ENCODE measurements around the gene IFRD1. TPM values are rescaled to one million over a fixed set of nuclear protein-coding genes. Genes with fewer than 3 reads are reported as not detected.
A peak's percentile ranks its signal among the peaks of the same experiment; 100 is the strongest.

The IFRD1 gene, protein sequence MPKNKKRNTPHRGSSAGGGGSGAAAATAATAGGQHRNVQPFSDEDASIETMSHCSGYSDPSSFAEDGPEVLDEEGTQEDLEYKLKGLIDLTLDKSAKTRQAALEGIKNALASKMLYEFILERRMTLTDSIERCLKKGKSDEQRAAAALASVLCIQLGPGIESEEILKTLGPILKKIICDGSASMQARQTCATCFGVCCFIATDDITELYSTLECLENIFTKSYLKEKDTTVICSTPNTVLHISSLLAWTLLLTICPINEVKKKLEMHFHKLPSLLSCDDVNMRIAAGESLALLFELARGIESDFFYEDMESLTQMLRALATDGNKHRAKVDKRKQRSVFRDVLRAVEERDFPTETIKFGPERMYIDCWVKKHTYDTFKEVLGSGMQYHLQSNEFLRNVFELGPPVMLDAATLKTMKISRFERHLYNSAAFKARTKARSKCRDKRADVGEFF
- polyA plus RNA-seq (2011; rRNA removed) = 24.2 and 39.6 TPM in 2 replicates
- 16.1 and 19.6 TPM in 2 replicates for polyA minus RNA-seq (2011; rRNA and poly(A)+ RNA removed)

DNA sequence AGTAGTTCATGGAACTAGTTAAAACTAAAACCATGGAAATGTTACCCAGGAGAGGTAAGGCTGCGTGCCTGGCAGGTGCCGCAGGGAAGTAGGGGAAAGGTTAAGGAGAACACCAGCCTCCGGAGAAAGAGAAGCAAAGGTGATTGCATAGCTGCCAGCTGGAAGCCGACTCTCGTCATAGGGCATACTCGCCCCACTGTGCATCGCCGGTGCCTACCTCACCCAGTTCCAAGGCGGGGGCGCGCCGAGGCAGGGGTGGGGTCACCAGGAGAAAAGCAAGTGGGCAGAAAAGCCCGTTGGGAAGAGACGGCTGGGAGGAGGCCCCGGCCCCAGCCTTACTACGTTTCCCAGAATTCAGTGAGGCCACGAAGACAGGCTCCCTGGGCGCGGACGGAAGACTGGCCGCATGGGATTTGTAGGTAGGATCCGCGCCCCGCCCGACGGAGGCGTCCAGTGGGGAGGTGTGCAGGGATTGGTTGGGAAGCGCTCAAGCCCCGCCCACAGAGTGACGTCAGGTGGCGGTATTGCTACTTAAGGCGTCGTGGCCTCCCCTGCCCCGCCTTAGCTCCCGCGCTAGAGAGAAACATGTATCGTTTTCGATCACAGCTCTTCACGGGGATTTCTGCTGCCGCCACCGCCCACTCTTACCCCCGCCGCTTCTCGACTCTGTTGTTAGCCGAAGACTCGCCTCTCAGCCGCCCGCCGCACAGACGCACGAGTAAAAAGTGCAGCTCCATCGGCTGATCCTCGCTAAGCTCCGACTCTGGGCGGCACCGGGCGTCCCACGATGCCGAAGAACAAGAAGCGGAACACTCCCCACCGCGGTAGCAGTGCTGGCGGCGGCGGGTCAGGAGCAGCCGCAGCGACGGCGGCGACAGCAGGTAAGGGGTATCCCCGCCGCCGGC is at the start of gene IFRD1:
Gene IFRD1 (plus strand): TSS at position 559 of the 905 bp plus-strand sequence. CDS start 229 bp downstream, at position 788.
- POLR2A ChIA-PET = interaction anchor here (1.7 kb wide), 1 partner anchor 34 kb away, joined by 8 read pairs; no protein-coding TSS in a partner anchor
- DNase-seq (ENCODE audit: low read depth) = peak; percentile 86
- Histone ChIP-seq H3K27me3 (ENCODE audit: control insufficient read depth, insufficient read depth, low read length) (no peaks in the 10 kb centered on the region), H3K36me3 (ENCODE audit: control insufficient read depth, insufficient read depth, low read length) (no peaks in the 10 kb centered on the region), H3K4me3 (ENCODE audit: low read depth, low read length) (peak within 1 kb of the TSS; percentile 100)
- TF ChIP-seq, protein P1, sequence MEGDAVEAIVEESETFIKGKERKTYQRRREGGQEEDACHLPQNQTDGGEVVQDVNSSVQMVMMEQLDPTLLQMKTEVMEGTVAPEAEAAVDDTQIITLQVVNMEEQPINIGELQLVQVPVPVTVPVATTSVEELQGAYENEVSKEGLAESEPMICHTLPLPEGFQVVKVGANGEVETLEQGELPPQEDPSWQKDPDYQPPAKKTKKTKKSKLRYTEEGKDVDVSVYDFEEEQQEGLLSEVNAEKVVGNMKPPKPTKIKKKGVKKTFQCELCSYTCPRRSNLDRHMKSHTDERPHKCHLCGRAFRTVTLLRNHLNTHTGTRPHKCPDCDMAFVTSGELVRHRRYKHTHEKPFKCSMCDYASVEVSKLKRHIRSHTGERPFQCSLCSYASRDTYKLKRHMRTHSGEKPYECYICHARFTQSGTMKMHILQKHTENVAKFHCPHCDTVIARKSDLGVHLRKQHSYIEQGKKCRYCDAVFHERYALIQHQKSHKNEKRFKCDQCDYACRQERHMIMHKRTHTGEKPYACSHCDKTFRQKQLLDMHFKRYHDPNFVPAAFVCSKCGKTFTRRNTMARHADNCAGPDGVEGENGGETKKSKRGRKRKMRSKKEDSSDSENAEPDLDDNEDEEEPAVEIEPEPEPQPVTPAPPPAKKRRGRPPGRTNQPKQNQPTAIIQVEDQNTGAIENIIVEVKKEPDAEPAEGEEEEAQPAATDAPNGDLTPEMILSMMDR (IDR thresholded peaks at IDR 0.05; ENCODE audit: insufficient read depth, low read depth, low read length) = no peak
- CTCF ChIA-PET = interaction anchor here (1.0 to 3.2 kb wide), 4 partner anchors 9 to 46 kb away, joined by 3 to 16 read pairs (median 5); no protein-coding TSS in a partner anchor

DNA sequence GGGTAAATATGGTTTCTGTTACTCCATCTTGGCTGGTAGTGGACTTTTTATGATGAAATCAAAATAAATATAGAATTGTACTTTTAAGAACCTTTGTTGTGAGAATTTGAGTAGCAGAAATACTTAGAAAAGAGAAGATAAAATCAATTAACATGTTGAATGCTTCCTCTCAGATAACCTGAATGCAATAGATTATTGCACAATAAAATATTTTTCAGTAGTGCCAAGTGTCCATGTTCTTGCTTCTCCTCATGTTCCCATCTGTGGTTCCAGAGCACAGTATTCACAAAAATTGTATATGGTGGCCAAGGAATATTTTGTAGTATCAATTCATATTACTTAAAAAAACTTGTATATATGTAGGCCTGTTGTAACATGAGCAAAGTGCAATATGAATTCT is 45.9 kb upstream of the IFRD1 start:
- no peak for DNase-seq (ENCODE audit: low read depth)
- TF ChIP-seq, protein P1 (IDR thresholded peaks at IDR 0.05; ENCODE audit: insufficient read depth, low read depth, low read length) = no peak
- Histone ChIP-seq H3K36me3 (ENCODE audit: control insufficient read depth, insufficient read depth, low read length) (no peaks in the 10 kb centered on the region), H3K4me3 (ENCODE audit: low read depth, low read length) (no peak overlapping the region), H3K27me3 (ENCODE audit: control insufficient read depth, insufficient read depth, low read length) (peaks cover 6% of the 10 kb centered on the region)
- ChIA-PET CTCF (no interaction called here), POLR2A (no interaction called here)

DNA sequence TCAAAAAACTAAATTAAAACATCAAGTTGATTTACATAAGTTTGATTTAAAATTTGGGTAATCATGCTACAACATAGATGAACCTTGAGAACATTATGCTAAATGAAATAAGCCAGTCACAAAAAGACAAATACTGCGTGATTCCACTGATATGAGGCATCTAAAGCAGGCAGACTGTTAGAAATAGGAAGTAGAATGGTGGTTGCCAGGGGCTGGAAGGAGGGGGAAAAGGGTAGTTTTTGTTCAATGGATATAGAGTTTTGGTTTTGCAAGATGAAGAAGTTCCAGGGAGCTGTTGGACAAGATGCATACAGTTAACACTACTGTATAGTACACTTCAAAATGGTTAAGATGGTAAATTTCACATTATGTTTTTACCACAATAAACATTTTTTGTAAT is 45.0 kb upstream of the IFRD1 start:
- ChIA-PET POLR2A (no interaction called here), CTCF (interaction anchor here (0.6 to 1.2 kb wide), 2 partner anchors 11 to 91 kb away, joined by 3 to 4 read pairs; no protein-coding TSS in a partner anchor)
- Histone ChIP-seq H3K27me3 (ENCODE audit: control insufficient read depth, insufficient read depth, low read length) (peaks cover 6% of the 10 kb centered on the region), H3K36me3 (ENCODE audit: control insufficient read depth, insufficient read depth, low read length) (no peaks in the 10 kb centered on the region), H3K4me3 (ENCODE audit: low read depth, low read length) (no peak overlapping the region)
- DNase-seq (ENCODE audit: low read depth) = no peak
- TF ChIP-seq, protein P1 (IDR thresholded peaks at IDR 0.05; ENCODE audit: insufficient read depth, low read depth, low read length) = no peak

DNA sequence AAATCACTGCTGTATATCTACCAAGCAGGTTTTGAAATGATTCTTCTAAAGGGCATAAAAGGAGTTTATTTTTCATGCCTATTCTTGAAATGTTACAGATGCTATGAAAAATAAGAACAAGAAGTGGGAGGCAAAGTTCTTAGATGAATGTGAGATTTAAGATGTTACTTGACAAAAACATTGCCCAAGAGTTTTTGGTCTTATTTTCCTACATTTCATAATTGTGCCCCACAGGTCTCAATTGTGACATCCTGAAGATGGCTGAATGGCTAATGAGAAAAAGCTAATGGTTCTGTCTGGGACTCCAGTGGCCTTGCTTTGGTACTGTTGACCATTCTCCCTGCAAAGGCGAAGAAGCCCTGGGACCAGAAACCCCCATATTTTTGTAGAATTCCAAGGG is 43.0 kb upstream of the IFRD1 start:
- TF ChIP-seq, protein P1 (IDR thresholded peaks at IDR 0.05; ENCODE audit: insufficient read depth, low read depth, low read length) = no peak
- Histone ChIP-seq H3K27me3 (ENCODE audit: control insufficient read depth, insufficient read depth, low read length) (peaks cover 6% of the 10 kb centered on the region), H3K36me3 (ENCODE audit: control insufficient read depth, insufficient read depth, low read length) (no peaks in the 10 kb centered on the region), H3K4me3 (ENCODE audit: low read depth, low read length) (no peak overlapping the region)
- DNase-seq (ENCODE audit: low read depth) = no peak
- ChIA-PET POLR2A (no interaction called here), CTCF (interaction anchor here (1.0 to 1.2 kb wide), 2 partner anchors 9 to 88 kb away, joined by 3 read pairs; no protein-coding TSS in a partner anchor)
